Neural crest cell (in vitro differentiated cells): ENCODE measurements around the gene NINL. TPM values are rescaled to one million over a fixed set of nuclear protein-coding genes. Genes with fewer than 3 reads are reported as not detected.
A peak's percentile ranks its signal among the peaks of the same experiment; 100 is the strongest.

Source experiments
- DNase-seq: peaks from one replicate; pipeline ENCODE4 v3.0.0; 2021; ENCODE audit warnings: low read depth, mixed read lengths, low spot score
- H3K27ac Mint-ChIP-seq: one replicate; pipeline ENCODE4 v1.8.0; 2021; ENCODE audit warnings: mild to moderate bottlenecking, mixed read lengths; ENCODE audit not compliant: unreplicated experiment
- H3K27me3 Mint-ChIP-seq: 2 replicates; pipeline ENCODE4 v1.8.0; 2021; ENCODE audit warnings: low read depth, mild to moderate bottlenecking, mixed read lengths
- H3K36me3 Mint-ChIP-seq: 2 replicates; pipeline ENCODE4 v1.8.0; 2021; ENCODE audit warnings: low read depth, mild to moderate bottlenecking, mixed read lengths
- H3K4me1 Mint-ChIP-seq: 2 replicates; pipeline ENCODE4 v1.8.0; 2021; ENCODE audit warnings: mixed read lengths
- H3K4me3 Mint-ChIP-seq: one replicate; pipeline ENCODE4 v1.8.0; 2021; ENCODE audit warnings: mild to moderate bottlenecking, mixed read lengths
- H3K9me3 Mint-ChIP-seq: 2 replicates; pipeline ENCODE4 v1.8.0; 2021; ENCODE audit warnings: mixed read lengths
- CTCF ChIP-seq: fragments of 200-600 bp; sonication (generic); conservative IDR thresholded peaks from 2 replicates; pipeline ENCODE4 v1.5.0; 2021; ENCODE audit warnings: antibody characterized with exemption, mild to moderate bottlenecking
- total RNA-seq: library from RNA; stranded (reverse); gene quantifications from 2 replicates; pipeline ENCODE4 v1.2.1, GENCODE V29; 2021

The NINL gene
- total RNA-seq, 1 donor from 2014 or later: 44.0 TPM

GRCh38 chr20:25544311-25544710, 41.0 kb downstream of the NINL start:
- H3K4me3 Mint-ChIP-seq: no peak overlapping the region
- H3K27me3 Mint-ChIP-seq: no peaks in the 10 kb centered on the region
- H3K36me3 Mint-ChIP-seq: peaks cover 3% of the 10 kb centered on the region
- TF ChIP-seq CTCF: no peak
- no peak for DNase-seq
- peaks cover 50% of the 10 kb centered on the region for H3K4me1 Mint-ChIP-seq
- no peak overlapping the region for H3K27ac Mint-ChIP-seq
- H3K9me3 Mint-ChIP-seq: no peaks in the 10 kb centered on the region

- no peaks in the 10 kb centered on the region for H3K9me3 Mint-ChIP-seq
- no peaks in the 10 kb centered on the region for H3K27me3 Mint-ChIP-seq
- no peak for DNase-seq
- peaks cover 49% of the 10 kb centered on the region for H3K4me1 Mint-ChIP-seq
- H3K4me3 Mint-ChIP-seq: no peak overlapping the region
- no peak overlapping the region for H3K27ac Mint-ChIP-seq
- peaks cover 3% of the 10 kb centered on the region for H3K36me3 Mint-ChIP-seq
- no peak for TF ChIP-seq CTCF
These were observed 42.3 kb downstream of the NINL start for GRCh38 chr20:25543068-25543467.

- no peak for DNase-seq
- Mint-ChIP-seq H3K36me3 (peaks cover 3% of the 10 kb centered on the region), H3K27me3 (no peaks in the 10 kb centered on the region), H3K4me3 (no peak overlapping the region), H3K9me3 (no peaks in the 10 kb centered on the region), H3K4me1 (peaks cover 46% of the 10 kb centered on the region), H3K27ac (no peak overlapping the region)
- no peak for TF ChIP-seq CTCF
These were observed 43.7 kb downstream of the NINL start for GRCh38 chr20:25541676-25542075.

GRCh38 chr20:25539742-25540672, 45.3 kb downstream of the NINL start:
- peak; percentile 32 for TF ChIP-seq CTCF
- Mint-ChIP-seq H3K27me3 (no peaks in the 10 kb centered on the region), H3K27ac (peak overlapping the region; percentile 35), H3K9me3 (no peaks in the 10 kb centered on the region), H3K4me3 (no peak overlapping the region), H3K36me3 (peaks cover 3% of the 10 kb centered on the region), H3K4me1 (peaks cover 38% of the 10 kb centered on the region)
- DNase-seq: no peak

- no peak for DNase-seq
- H3K27ac Mint-ChIP-seq: peak overlapping the region; percentile 76
- H3K4me3 Mint-ChIP-seq: no peak overlapping the region
- H3K27me3 Mint-ChIP-seq: no peaks in the 10 kb centered on the region
- no peaks in the 10 kb centered on the region for H3K9me3 Mint-ChIP-seq
- peaks cover 1% of the 10 kb centered on the region for H3K36me3 Mint-ChIP-seq
- TF ChIP-seq CTCF: no peak
- peaks cover 36% of the 10 kb centered on the region for H3K4me1 Mint-ChIP-seq
These were observed 46.3 kb downstream of the NINL start for GRCh38 chr20:25538838-25539665.
